Activated T-helper 17 cell treated with anti-CD3 and anti-CD28 coated beads, Interleukin-2, amount 50 U/mL, for 72 hours (primary cell): ENCODE measurements around the gene RAX. TPM values are rescaled to one million over a fixed set of nuclear protein-coding genes. Genes with fewer than 3 reads are reported as not detected.
A peak's percentile ranks its signal among the peaks of the same experiment; 100 is the strongest.
"Not testable (repeated sequence)": the region's sequence is repeated elsewhere in the genome, so short reads cannot be mapped to it uniquely, and the experiment has no call there.

Experiments
- ATAC-seq: fragments of 150-1000 bp; cut with Tn5 transposase; replicated peaks from 2 replicates; pipeline ENCODE4 v1.10.0; 2021; ENCODE audit warnings: mild to moderate bottlenecking, moderate library complexity
- H3K27ac Mint-ChIP-seq: one replicate; pipeline ENCODE4 v1.8.0; 2022; ENCODE audit warnings: mixed read lengths
- H3K27me3 Mint-ChIP-seq: one replicate; pipeline ENCODE4 v1.8.0; 2022; ENCODE audit warnings: mixed read lengths
- H3K36me3 Mint-ChIP-seq: one replicate; pipeline ENCODE4 v1.8.0; 2022; ENCODE audit warnings: low read depth, mild to moderate bottlenecking, mixed read lengths
- H3K4me1 Mint-ChIP-seq: one replicate; pipeline ENCODE4 v1.8.0; 2022; ENCODE audit warnings: mixed read lengths
- H3K4me3 Mint-ChIP-seq: one replicate; pipeline ENCODE4 v1.8.0; 2022; ENCODE audit warnings: mild to moderate bottlenecking, mixed read lengths
- H3K9me3 Mint-ChIP-seq: one replicate; pipeline ENCODE4 v1.8.0; 2022; ENCODE audit warnings: mixed read lengths
- total RNA-seq, 2 donors: library from RNA; stranded (reverse); gene quantifications; one replicate each; pipeline ENCODE4 v1.2.3, GENCODE V29; 2022

RAX gene
- total RNA-seq, 2 donors from 2014 or later: 0.24 TPM; not detected in 1

DNA sequence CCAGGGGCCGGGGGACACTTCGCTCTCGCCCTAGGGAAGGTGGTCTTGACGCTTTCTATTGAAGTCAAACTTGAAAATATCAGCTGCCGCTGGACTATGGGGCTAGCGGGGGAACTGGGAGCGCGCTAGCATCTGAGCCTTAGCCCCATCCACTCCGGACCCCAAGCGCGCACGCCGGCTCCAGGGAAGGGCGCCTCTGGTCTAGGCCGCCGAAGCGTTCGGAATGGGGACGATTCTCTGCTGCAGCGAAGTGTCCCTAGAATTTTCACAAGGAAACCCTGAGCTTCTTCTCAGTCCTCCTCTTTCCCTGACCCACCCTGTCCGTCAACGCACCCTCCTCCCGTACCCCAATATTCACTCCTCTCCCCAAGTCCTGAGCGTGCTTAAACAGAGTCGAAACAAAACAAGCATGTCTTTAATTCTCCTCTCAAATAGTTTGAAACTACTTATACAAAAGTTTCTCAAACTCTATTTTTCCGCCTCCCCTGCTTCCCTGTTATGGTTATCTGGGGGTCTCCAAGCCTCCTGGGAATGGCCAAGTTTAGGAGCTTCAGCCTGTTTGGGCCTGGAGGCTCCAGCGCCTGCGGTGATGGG lies 5.0 kb downstream of the RAX start:
- H3K27me3 Mint-ChIP-seq: peaks cover 59% of the 10 kb centered on the region
- peaks cover 5% of the 10 kb centered on the region for H3K36me3 Mint-ChIP-seq
- no peaks in the 10 kb centered on the region for H3K9me3 Mint-ChIP-seq
- no peak overlapping the region for H3K27ac Mint-ChIP-seq
- ATAC-seq: no peak
- peaks cover 14% of the 10 kb centered on the region for H3K4me1 Mint-ChIP-seq
- peak overlapping the region; percentile 29 for H3K4me3 Mint-ChIP-seq

DNA sequence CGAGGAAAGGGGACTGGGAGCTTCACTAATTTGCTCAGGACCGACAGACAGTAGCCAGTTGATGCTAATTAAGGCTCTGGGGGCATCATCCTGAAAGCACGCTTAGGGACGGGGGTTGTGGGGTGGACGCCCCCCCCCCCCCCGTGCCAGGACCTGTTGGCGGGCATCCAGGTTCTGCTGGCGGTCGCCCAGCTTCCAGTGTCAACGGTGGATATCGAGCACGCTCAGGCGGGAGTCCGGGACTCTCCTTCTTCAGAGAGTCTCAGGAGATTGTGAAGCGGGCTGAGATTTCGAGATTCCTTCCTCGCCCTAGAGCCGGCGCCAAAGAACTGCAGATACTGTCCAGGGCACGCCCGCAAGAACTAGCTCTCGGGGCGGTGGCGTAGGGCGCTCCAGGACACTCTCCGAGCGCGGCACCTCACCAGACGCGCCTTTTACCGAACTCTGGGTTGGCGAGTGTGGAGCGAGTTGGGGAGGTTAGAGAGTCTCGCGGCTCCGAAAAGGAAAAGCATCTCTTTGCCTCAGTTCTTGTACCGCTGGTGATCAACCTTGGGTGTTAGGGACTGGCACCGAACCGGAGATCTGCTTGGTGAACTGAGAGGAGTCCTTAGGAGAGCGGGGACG lies 5.6 kb downstream of the RAX start:
- H3K27ac Mint-ChIP-seq: no peak overlapping the region
- H3K4me1 Mint-ChIP-seq: peaks cover 14% of the 10 kb centered on the region
- ATAC-seq: no peak
- peaks cover 5% of the 10 kb centered on the region for H3K36me3 Mint-ChIP-seq
- H3K4me3 Mint-ChIP-seq: peak overlapping the region; percentile 29
- H3K27me3 Mint-ChIP-seq: peaks cover 65% of the 10 kb centered on the region
- H3K9me3 Mint-ChIP-seq: no peaks in the 10 kb centered on the region

DNA sequence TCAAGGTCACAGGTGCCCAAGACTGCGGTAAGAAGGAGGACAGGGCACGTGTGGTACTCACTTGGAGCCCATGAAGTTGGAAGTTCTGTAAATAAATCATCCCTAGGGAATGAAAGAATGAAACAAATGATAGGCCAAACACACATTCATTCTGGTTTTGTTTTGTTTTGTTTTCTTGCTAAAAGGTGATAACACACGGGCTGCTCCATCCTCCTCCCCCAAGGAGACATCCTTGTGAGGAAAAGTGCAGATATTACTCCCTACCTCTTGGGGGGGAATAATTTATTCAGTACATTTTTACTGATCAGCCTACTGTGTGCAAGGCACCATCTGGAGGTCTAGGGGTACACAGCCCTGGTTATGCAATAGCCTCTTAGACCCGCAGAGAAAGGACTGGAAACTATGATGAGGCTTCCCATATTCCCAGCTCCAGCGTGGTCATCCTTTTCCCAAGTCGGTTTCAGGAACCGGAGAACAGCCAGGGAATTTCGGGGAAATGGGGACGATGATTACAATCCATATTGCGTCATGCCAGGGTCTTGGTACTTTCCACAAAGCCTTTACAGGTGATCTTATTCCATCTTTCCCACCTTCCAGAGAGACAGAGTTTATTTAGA lies 6.3 kb downstream of the RAX start:
- H3K9me3 Mint-ChIP-seq: no peaks in the 10 kb centered on the region
- ATAC-seq: no peak

DNA sequence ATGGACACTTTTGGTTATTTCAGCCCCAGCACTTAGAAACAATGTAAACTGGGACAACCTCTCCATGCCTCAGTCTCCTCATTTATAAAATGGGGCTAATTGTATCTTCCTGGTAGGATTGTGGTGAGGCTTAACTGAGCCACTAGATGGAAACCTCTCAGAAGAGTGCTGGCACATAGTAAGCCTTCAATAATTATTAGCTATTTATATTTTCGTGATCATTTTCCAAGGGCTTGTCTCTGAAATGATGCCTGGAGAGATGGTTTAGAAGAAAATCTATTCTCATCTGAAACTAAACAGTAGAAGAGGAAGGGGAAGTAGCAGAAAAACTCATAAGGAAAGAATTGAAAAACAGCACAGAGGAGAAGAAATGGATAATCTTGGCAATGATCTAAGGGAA lies 6.8 kb downstream of the RAX start:
- no peak overlapping the region for H3K27ac Mint-ChIP-seq
- peaks cover 5% of the 10 kb centered on the region for H3K36me3 Mint-ChIP-seq
- H3K4me3 Mint-ChIP-seq: peak overlapping the region; percentile 11
- H3K27me3 Mint-ChIP-seq: peaks cover 65% of the 10 kb centered on the region
- H3K4me1 Mint-ChIP-seq: peaks cover 14% of the 10 kb centered on the region
- ATAC-seq: no peak
- no peaks in the 10 kb centered on the region for H3K9me3 Mint-ChIP-seq

More for the DNA sequence above, 6.3 kb downstream of the RAX start:
- H3K36me3 Mint-ChIP-seq: peaks cover 5% of the 10 kb centered on the region
- no peak overlapping the region for H3K27ac Mint-ChIP-seq
- H3K4me1 Mint-ChIP-seq: peaks cover 14% of the 10 kb centered on the region
- H3K27me3 Mint-ChIP-seq: peaks cover 67% of the 10 kb centered on the region
- no peak overlapping the region for H3K4me3 Mint-ChIP-seq

DNA sequence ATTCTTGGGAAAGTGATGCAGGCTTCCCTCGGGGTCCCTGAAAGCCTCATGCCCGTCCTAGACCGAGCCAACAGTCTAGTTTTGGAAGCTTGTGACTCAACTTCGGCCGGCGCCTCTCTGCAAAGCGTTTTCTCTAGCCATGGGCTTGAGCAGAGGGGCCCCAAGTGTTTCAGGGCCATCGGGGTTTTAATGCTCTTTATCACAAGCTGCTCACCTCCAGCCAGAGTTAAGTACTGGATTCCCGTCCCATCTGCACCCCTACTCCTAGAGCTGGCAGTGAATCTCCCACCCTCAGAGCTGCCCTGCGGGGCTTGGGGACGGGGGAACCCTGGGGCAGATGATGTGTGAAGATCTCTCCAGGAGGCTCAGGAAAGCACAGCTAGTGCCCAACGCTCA lies 7.3 kb downstream of the RAX start:
- ATAC-seq: no peak
- H3K4me3 Mint-ChIP-seq: peak overlapping the region; percentile 11
- peaks cover 14% of the 10 kb centered on the region for H3K4me1 Mint-ChIP-seq
- H3K9me3 Mint-ChIP-seq: no peaks in the 10 kb centered on the region
- H3K27me3 Mint-ChIP-seq: peaks cover 60% of the 10 kb centered on the region
- no peak overlapping the region for H3K27ac Mint-ChIP-seq
- peaks cover 5% of the 10 kb centered on the region for H3K36me3 Mint-ChIP-seq

DNA sequence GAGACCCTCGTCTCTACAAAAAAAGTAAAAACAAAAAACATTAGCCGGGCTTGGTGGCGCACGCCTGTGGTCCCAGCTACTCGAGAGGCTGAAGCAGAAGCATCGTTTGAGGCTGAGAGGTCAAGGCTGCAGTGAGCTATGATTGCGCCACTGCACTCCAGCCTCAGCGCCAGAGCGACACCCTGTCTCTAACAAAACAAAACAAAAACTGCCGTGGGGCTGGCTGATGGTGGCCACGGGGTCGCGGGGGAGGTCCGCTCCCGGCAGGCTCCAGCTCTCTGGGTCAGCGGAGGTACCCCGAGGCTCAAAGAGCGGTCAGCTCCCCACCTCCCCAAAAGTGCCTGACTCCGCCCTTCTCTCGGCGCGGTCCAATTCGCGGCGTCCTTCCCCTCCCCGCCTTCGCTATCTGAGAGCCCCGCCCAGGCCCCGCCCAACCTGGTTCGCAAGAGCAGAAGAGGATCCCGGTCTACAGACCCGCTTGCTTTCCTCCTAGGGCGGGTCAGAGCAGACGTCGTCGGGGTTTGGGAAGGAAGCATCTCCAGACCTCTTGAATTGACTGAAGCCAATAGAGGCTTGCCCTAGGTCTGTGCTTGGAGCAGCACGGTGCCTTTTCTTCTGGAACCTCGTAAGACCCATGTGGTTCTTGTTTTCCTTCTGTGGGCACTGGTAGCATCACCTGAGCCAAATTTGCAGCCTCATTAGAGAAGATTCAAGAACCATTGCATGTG lies 7.8 kb downstream of the RAX start:
- H3K4me3 Mint-ChIP-seq: peak overlapping the region; percentile 11
- H3K27ac Mint-ChIP-seq: no peak overlapping the region
- H3K4me1 Mint-ChIP-seq: peaks cover 14% of the 10 kb centered on the region
- ATAC-seq: peak; percentile 57
- H3K36me3 Mint-ChIP-seq: peaks cover 5% of the 10 kb centered on the region
- H3K27me3 Mint-ChIP-seq: peaks cover 60% of the 10 kb centered on the region
- no peaks in the 10 kb centered on the region for H3K9me3 Mint-ChIP-seq

DNA sequence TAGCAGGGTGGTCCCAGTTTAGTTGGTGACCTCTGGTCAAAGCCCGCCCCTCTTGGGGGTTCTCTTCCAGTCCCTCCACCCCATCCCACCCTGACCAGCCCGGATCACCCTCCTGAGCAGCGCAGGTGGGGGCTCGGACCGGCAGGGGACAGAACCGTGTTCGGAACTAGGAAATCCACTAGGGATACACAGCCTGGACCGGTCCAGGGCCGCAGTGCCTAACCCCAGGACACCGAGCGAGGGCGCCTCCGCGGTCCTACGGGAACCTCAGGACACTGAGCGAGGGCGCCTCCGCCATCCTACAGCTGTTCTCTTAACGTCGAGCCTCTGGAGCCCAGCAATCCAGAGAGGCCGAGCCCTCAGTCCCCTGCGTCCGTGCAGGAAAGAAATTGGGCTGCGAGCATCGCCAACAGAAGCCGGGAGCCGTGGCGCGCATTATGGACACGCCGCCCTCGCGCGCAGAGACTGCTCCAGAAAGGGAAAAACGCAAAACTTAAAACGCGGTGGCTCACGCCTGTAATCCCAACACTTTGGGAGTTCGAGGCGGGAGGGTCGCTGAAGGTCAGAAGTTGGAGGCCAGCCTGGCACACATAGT lies 8.5 kb downstream of the RAX start:
- H3K36me3 Mint-ChIP-seq: peaks cover 3% of the 10 kb centered on the region
- peaks cover 13% of the 10 kb centered on the region for H3K4me1 Mint-ChIP-seq
- H3K9me3 Mint-ChIP-seq: no peaks in the 10 kb centered on the region
- no peak for ATAC-seq
- H3K27ac Mint-ChIP-seq: no peak overlapping the region
- H3K27me3 Mint-ChIP-seq: peaks cover 57% of the 10 kb centered on the region
- peak overlapping the region; percentile 11 for H3K4me3 Mint-ChIP-seq

DNA sequence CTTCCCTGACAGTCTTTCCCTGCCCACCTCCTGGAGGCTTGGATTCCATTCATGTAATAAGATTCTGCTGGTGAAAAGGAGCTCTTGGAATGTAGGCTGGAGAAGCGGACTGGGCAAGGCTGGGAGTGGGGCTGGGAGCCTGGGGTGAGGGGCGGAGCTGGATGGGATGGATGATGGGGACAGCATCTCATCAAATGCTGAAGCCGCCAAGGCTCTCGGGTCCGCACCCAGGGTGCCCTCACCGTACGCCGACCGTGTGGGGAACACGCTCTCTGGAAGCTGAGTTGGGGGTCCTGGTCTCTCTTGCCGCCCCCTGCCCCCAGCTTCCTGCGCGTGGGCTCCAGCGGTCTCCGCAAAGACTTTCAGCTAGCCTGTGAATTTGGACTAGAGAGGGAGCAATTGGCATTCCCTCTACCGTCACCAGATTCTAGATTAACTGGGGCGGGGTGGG lies 9.1 kb downstream of the RAX start:
- no peak overlapping the region for H3K27ac Mint-ChIP-seq
- no peaks in the 10 kb centered on the region for H3K9me3 Mint-ChIP-seq
- ATAC-seq: no peak
- no peak overlapping the region for H3K4me3 Mint-ChIP-seq
- peaks cover 9% of the 10 kb centered on the region for H3K4me1 Mint-ChIP-seq
- H3K27me3 Mint-ChIP-seq: peaks cover 58% of the 10 kb centered on the region
- no peaks in the 10 kb centered on the region for H3K36me3 Mint-ChIP-seq

DNA sequence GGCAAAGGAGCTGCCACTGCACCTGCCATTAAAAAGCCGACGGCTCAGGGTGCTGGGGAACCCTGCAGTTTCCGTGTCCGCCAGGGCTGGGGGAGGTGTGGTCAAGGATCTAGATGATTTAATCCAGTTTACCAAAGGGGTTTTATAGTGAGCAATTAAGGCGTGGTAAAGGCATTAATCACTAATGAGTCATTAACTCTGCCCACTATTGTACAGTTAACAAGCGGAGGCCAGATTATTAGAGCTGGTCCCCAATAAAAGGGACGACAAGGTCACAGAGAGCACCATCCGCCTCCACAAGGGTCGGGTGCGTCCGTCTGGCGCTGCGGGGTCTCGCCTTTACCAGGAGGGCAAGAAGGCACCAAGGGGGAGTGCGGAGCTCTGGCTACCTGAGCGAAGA lies 9.6 kb downstream of the RAX start:
- Mint-ChIP-seq H3K4me1 (peaks cover 9% of the 10 kb centered on the region), H3K36me3 (no peaks in the 10 kb centered on the region), H3K4me3 (no peak overlapping the region), H3K27me3 (peaks cover 60% of the 10 kb centered on the region), H3K27ac (no peak overlapping the region), H3K9me3 (no peaks in the 10 kb centered on the region)
- ATAC-seq: no peak

DNA sequence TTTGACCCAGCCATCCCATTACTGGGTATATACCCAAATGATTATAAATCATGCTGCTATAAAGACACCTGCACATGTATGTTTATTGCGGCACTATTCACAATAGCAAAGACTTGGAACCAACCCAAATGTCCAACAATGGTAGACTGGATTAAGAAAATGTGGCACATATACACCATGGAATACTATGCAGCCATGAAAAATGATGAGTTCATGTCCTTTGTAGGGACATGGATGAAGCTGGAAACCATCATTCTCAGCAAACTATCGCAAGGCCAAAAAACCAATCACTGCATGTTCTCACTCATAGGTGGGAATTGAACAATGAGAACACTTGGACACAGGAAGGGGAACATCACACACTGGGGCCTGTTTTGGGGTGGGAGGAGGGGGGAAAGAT lies 11.0 kb downstream of the RAX start:
- not testable (repeated sequence) for H3K27ac Mint-ChIP-seq, H3K9me3 Mint-ChIP-seq, H3K4me3 Mint-ChIP-seq, H3K36me3 Mint-ChIP-seq, H3K4me1 Mint-ChIP-seq, ATAC-seq
- peaks cover 57% of the 10 kb centered on the region for H3K27me3 Mint-ChIP-seq

DNA sequence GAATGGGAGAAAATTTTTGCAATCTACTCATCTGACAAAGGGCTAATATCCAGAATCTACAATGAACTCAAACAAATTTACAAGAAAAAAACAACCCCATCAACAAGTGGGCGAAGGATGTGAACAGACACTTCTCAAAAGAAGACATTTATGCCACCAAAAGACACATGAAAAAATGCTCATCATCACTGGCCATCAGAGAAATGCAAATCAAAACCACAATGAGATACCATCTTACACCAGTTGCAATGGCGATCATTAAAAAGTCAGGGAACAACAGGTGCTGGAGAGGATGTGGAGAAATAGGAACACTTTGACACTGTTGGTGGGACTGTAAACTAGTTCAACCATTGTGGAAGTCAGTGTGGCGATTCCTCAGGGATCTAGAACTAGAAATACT lies 11.4 kb downstream of the RAX start:
- H3K27me3 Mint-ChIP-seq: peaks cover 56% of the 10 kb centered on the region
- ATAC-seq, H3K9me3 Mint-ChIP-seq, H3K4me1 Mint-ChIP-seq, H3K27ac Mint-ChIP-seq, H3K4me3 Mint-ChIP-seq, H3K36me3 Mint-ChIP-seq: not testable (repeated sequence)

DNA sequence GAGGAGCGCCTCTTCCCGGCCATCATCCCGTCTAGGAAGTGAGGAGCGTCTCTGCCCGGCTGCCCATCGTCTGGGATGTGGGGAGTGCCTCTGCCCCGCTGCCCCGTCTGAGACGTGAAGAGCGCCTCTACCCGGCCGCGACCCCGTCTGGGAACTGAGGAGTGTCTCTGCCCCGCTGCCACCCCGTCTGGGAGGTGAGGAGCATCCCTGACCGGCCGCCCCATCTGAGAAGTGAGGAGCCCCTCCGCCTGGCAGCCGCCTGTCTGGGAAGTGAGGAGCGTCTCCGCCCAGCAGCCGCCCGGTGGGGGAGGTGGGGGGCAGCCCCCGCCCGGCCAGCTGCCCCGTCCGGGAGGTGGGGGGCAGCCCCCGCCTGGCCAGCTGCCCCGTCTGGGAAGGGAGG lies 17.8 kb downstream of the RAX start:
- not testable (repeated sequence) for H3K4me3 Mint-ChIP-seq, H3K4me1 Mint-ChIP-seq, ATAC-seq, H3K27ac Mint-ChIP-seq, H3K36me3 Mint-ChIP-seq, H3K9me3 Mint-ChIP-seq
- H3K27me3 Mint-ChIP-seq: peaks cover 34% of the 10 kb centered on the region

DNA sequence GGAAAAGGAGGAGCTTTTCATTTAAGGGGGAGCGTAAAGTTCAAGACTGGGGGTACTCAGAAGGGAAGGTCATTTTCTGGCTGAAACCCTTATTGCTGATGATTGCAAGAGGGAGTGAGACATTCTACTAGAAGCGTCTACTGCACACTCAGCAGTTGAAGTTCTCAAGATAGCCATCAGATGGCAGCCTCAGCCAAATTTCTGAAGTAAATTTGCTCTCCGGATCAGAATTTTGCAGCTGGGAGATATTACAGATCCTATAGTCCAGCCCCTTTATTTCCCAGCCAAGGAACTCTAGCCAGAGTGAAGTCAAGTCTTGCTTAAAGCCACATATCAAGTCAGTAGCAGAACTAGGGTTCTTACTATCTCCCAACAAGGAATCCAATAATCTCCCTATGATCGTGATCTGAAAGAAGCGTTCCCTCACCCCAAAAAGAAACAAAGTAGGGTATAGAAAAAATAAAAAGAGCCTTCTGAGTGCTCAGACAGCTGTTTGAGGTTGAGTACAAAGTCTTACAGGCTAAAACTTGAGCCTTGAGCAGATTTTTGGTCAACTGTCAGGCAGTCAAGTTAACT lies 24.0 kb downstream of the RAX start:
- H3K9me3 Mint-ChIP-seq: no peaks in the 10 kb centered on the region
- ATAC-seq: no peak
- H3K27ac Mint-ChIP-seq: no peak overlapping the region
- H3K27me3 Mint-ChIP-seq: peaks cover 50% of the 10 kb centered on the region
- H3K36me3 Mint-ChIP-seq: no peaks in the 10 kb centered on the region
- no peaks in the 10 kb centered on the region for H3K4me1 Mint-ChIP-seq
- no peak overlapping the region for H3K4me3 Mint-ChIP-seq

DNA sequence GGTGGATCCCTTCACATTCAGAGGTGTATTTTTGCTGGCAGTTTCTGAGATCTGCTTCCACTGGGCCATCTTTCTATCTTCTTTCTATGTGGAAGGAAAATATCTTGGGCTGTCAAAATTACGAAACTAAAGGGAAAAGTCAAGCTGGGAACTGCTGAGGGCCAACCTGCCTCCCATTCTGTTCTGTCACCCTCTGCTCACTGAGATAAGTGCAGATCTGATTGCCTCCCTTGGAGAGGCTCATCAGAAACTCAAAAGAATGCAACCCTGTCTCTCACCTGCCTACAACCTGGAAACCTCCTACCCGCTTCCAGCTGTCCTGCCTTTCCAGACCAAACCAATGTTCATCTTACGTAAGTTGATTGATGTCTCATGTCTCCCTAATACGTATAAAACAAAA lies 26.5 kb downstream of the RAX start:
- no peak overlapping the region for H3K27ac Mint-ChIP-seq

More for the DNA sequence above, 26.5 kb downstream of the RAX start:
- peaks cover 42% of the 10 kb centered on the region for H3K27me3 Mint-ChIP-seq
- no peak overlapping the region for H3K4me3 Mint-ChIP-seq
- no peaks in the 10 kb centered on the region for H3K36me3 Mint-ChIP-seq
- no peaks in the 10 kb centered on the region for H3K9me3 Mint-ChIP-seq
- no peak for ATAC-seq
- no peaks in the 10 kb centered on the region for H3K4me1 Mint-ChIP-seq
